GM10248 (cell line): Measurements from ENCODE around the gene MYBPC2.

Source experiments
- CTCF ChIA-PET: fragments of 300-600 bp; sonication (Branson Sonifier 250); formaldehyde crosslinking; extraction: SDS; loops from one replicate; lab custom pipeline; 2021; ENCODE audit warnings: antibody characterized with exemption; lab: Yijun Ruan, JAX
- POLR2A ChIA-PET: fragments of 350-650 bp; sonication (Branson Sonifier 250); formaldehyde crosslinking; extraction: SDS; loops from one replicate; lab custom pipeline; 2020; ENCODE audit warnings: antibody characterized with exemption; lab: Yijun Ruan, JAX
- DNase-seq: peaks from one replicate; pipeline ENCODE4 v3.0.0; 2012; ENCODE audit errors: extremely low spot score
- TF ChIP-seq, protein P1 (sequence below): IDR thresholded peaks from 2 replicates; pipeline ENCODE4 v1.5.1; 2012; ENCODE audit warnings: mild to moderate bottlenecking, low read depth; ENCODE audit errors: extremely low read depth, missing control alignments, control extremely low read depth

The MYBPC2 gene

DNA sequence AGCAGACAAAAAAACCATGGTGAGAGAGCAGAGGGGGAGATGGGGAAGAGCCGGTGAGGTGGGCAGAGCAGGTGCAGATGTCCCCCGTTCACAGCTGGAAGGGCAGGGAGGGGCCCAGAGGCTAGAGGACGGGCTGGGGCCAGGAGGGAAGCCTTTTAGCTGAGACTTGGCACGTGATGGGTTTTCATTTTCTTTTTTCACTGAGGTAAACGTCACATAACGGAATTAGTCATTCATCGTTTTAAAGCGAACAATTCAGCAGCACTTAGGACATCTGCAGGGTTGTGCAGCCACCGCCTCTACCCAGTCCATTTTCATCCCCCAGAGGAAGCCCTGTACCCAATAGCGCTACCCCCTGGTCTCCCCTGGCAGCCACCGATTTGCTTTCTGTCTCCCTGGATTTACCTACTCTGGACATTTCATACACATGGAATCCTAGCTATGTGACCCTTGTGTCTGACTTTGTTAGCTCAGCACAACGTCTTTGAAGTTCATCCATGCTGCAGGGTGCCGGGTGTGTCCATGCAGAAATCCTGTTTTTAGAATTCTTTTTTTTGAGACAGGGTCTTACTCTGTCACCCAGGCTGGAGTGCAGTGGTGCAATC, 27.6 kb downstream of the MYBPC2 start:
- ChIA-PET CTCF (interaction anchor here (0.7 to 4.2 kb wide), 38 partner anchors 9 to 143 kb away, joined by 3 to 37 read pairs (median 5); partner anchors contain the start of genes JOSD2, KCNC3, NR1H2 and SPIB), POLR2A (interaction anchor here (0.5 to 0.9 kb wide), 4 partner anchors 42 to 521 kb away, joined by 3 to 4 read pairs (median 3); partner anchors contain the start of gene SPIB)
- peak; percentile 87 for DNase-seq
- TF ChIP-seq, protein P1, sequence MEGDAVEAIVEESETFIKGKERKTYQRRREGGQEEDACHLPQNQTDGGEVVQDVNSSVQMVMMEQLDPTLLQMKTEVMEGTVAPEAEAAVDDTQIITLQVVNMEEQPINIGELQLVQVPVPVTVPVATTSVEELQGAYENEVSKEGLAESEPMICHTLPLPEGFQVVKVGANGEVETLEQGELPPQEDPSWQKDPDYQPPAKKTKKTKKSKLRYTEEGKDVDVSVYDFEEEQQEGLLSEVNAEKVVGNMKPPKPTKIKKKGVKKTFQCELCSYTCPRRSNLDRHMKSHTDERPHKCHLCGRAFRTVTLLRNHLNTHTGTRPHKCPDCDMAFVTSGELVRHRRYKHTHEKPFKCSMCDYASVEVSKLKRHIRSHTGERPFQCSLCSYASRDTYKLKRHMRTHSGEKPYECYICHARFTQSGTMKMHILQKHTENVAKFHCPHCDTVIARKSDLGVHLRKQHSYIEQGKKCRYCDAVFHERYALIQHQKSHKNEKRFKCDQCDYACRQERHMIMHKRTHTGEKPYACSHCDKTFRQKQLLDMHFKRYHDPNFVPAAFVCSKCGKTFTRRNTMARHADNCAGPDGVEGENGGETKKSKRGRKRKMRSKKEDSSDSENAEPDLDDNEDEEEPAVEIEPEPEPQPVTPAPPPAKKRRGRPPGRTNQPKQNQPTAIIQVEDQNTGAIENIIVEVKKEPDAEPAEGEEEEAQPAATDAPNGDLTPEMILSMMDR: peak; percentile 21

DNA sequence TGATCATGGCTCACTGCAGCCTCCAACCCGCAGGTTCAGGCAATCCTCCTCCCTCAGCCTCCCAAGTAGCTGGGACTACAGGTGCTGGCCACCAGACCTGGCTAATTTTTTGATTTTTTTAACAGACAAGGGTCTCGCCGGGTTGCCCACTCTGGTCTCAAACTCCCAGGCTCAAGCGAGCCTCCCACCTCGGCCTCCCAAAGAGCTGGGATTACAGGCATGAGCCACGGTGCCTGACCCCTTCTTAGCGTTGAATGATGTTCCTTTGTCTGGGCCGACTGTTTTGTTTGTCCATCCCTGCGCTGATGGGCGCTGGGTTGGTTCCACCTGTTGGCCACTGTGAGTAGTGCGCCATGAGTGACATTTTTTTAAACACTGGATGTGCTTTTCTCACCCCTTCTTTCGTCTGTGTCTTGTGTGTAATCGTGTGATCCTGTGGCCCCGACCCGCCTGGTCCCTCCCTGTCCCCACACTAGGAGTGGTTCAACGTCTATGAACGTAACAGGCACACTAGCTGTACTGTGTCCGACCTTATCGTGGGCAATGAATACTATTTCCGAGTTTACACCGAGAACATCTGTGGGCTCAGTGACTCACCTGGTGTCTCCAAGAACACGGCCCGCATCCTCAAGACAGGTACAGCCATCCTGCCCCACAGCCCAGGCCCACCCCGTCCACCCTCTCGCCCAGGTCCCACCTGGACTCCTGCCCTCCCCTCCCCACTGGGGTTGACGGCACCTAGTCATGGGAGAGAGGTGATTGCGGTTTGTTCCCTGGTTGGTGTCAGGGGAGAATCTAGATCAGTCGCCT, 28.6 kb downstream of the MYBPC2 start:
- peak; percentile 88 for DNase-seq
- TF ChIP-seq, protein P1: peak; percentile 81
- POLR2A ChIA-PET: interaction anchor here (0.6 kb wide), 1 partner anchor 92 kb away, joined by 3 read pairs; no protein-coding TSS in a partner anchor
- CTCF ChIA-PET: interaction anchor here (0.7 to 4.2 kb wide), 40 partner anchors 9 to 144 kb away, joined by 3 to 37 read pairs (median 5); partner anchors contain the start of genes KCNC3, NR1H2 and SPIB

DNA sequence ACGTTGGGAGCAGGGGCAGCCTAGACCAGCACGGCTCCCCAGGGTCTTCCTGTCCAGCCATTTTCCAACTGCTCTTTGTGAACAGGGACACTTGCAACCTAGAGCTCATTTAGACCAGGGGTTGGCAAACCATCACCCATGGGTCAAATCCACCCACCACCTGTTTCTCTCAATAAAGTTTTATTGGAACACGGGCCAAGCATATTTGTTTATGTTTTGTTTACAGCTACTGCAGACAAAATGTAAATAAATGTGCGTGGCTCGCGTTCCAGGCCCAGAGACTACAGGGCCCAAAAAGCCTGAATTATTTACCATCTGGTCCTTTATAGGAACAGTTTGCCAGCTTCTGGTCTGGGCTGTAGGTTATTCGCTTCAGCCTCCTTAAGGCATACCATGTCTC, 30.3 kb downstream of the MYBPC2 start:
- CTCF ChIA-PET: interaction anchor here (0.8 to 4.2 kb wide), 10 partner anchors 9 to 321 kb away, joined by 3 to 37 read pairs (median 5); no protein-coding TSS in a partner anchor
- no peak for DNase-seq
- POLR2A ChIA-PET: interaction anchor here (0.6 kb wide), 1 partner anchor 48 kb away, joined by 8 read pairs; no protein-coding TSS in a partner anchor

GRCh38 chr19:50464348-50464747, 31.7 kb downstream of the MYBPC2 start:
- no peak for DNase-seq
- ChIA-PET POLR2A (no interaction called here), CTCF (interaction anchor here (0.9 to 3.9 kb wide), 3 partner anchors 96 to 107 kb away, joined by 3 to 16 read pairs (median 3); no protein-coding TSS in a partner anchor)
- TF ChIP-seq, protein P1: no peak

More for the DNA sequence above, 30.3 kb downstream of the MYBPC2 start:
- TF ChIP-seq, protein P1: no peak

DNA sequence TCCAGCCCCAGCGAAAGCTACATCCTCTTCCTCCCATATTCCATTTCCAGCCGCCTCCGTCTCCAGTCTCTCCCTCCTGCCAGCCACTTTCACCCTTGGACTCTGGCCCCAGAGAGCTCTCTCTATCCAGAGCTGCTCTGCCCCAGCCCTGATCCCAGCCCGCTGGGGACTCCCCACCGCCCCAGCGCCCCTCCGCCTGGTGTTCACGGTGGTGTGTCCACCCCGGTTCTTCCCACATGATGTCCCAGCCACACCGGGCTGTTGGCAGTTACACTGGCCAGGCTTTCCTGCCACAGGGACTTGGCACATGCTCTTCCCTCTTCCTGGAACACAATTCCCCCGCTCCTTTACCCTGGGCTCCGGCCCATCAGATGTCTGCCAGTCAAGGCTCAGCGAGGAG, 32.3 kb downstream of the MYBPC2 start:
- ChIA-PET CTCF (interaction anchor here (0.7 to 3.9 kb wide), 3 partner anchors 71 to 96 kb away, joined by 3 to 16 read pairs (median 3); no protein-coding TSS in a partner anchor), POLR2A (no interaction called here)
- no peak for DNase-seq
- TF ChIP-seq, protein P1: no peak
